Esophagus muscularis mucosa (tissue), 4 donors: ENCODE results near the gene BCL11B. TPM values are rescaled to one million over a fixed set of nuclear protein-coding genes. Genes with fewer than 3 reads are reported as not detected.

Experiments used
- DNase-seq: peaks from one replicate; pipeline ENCODE4 v3.0.0-alpha.2; 2017; ENCODE audit errors: extremely low spot score
- H3K27ac ChIP-seq, 4 donors: fragments of 200-600 bp; sonication (generic); replicated peaks in 1 of 4; 1 replicate in 3 of 4; 2 replicates in 1 of 4; pipeline ENCODE4 v1.5.1; 2016 to 2019; ENCODE audit warnings: mild to moderate bottlenecking in 1 of 4
- H3K27me3 ChIP-seq, 4 donors: fragments of 200-600 bp; sonication (generic); one replicate each; pipeline versions ENCODE4 v1.5.1 to v1.6.0; 2016 to 2019
- H3K36me3 ChIP-seq, 4 donors: fragments of 200-600 bp; sonication (generic); one replicate each; pipeline ENCODE4 v1.5.1; 2016 to 2019
- H3K4me1 ChIP-seq, 4 donors: fragments of 200-600 bp; sonication (generic); one replicate each; pipeline ENCODE4 v1.5.1; 2016 to 2019
- H3K4me3 ChIP-seq, 4 donors: fragments of 200-600 bp; sonication (generic); 1 replicate in 2 of 4; 2 replicates in 2 of 4; pipeline ENCODE4 v1.5.1; 2016 to 2019; ENCODE audit warnings: mild to moderate bottlenecking in 4 of 4, moderate library complexity in 1 of 4
- H3K9me3 ChIP-seq, 4 donors: fragments of 200-600 bp; sonication (generic); 1 replicate in 3 of 4; 2 replicates in 1 of 4; pipeline ENCODE4 v1.5.1; 2016 to 2019
- EP300 ChIP-seq: sonication (generic); formaldehyde crosslinking; IDR thresholded peaks from one replicate; pipeline ENCODE4 v1.6.1; 2017; ENCODE audit warnings: antibody characterized with exemption
- POLR2A ChIP-seq: fragments of 450-650 bp; IDR thresholded peaks from one replicate; pipeline ENCODE4 v1.6.1; 2017; ENCODE audit warnings: antibody characterized with exemption, moderate library complexity, mild to moderate bottlenecking, low read depth
- POLR2AphosphoS5 ChIP-seq, 2 donors: sonication (generic); formaldehyde crosslinking; IDR thresholded peaks; one replicate each; pipeline ENCODE4 v1.6.1; 2017; ENCODE audit warnings: antibody characterized with exemption in 2 of 2
- WGBS: methylation state at CpG from one replicate; pipeline ENCODE4 v1.1.5; 2018; 5-methylcytosine and 5-hydroxymethylcytosine counted together
- intact Hi-C: fragments of 100-400 bp; cut with DNase I; formaldehyde crosslinking; loops from one replicate; pipeline ENCODE4 v1.15.1; 2023
- total RNA-seq, 4 donors: library from RNA; depleted of rRNA; stranded (reverse); fragments of >200 nt; gene quantifications; one replicate each; pipeline versions ENCODE4 v1.1.0 to v1.2.1, GENCODE V29; 2016
- TF ChIP-seq, protein P1 (sequence below), 3 experiments: fragments of 200-600 bp in 2 of 3; fragments of 450-650 bp in 1 of 3; sonication (generic) in 2 of 3; IDR thresholded peaks; one replicate each; pipeline ENCODE4 v1.5.1; 2017 to 2019; ENCODE audit warnings: antibody characterized with exemption in 3 of 3, mild to moderate bottlenecking in 2 of 3, moderate library complexity in 1 of 3

BCL11B gene
- total RNA-seq, 4 donors from 2014 or later: 0.34 to 0.65 (median 0.46) TPM

DNA sequence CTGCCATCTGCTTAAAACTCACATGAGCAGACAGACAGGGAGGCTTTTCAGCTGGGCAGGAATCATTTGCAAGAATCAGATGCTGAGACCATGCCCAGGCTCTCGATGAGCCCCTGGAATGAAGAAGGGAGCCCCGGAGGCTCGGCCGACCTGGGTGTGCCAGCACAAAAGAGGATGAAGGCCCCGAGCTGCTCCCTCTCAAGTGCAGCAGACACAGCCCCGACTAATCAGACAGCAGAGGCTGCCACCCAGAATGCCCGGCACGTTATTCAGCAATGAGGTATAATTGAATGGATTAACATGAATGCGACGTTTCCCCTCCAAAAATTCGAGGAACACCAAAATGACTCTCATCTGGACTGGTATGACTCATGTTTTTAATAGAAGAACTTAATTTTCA is 58.9 kb downstream of the BCL11B start:
- Histone ChIP-seq H3K9me3 (no peaks in the 10 kb centered on the region), H3K36me3 (no peaks in the 10 kb centered on the region), H3K27ac (no peak overlapping the region), H3K4me1 (peaks cover 0 to 19% (median 16%) of the 10 kb centered on the region in 4 donors), H3K27me3 (peaks cover 0 to 17% (median 0%) of the 10 kb centered on the region in 4 donors), H3K4me3 (no peak overlapping the region)
- intact Hi-C loops: no loop called here
- WGBS: 86% methylated on average over 11 of the region's 11 CpGs
- TF ChIP-seq POLR2A: no peak
- no peak for TF ChIP-seq EP300
- TF ChIP-seq, protein P1, sequence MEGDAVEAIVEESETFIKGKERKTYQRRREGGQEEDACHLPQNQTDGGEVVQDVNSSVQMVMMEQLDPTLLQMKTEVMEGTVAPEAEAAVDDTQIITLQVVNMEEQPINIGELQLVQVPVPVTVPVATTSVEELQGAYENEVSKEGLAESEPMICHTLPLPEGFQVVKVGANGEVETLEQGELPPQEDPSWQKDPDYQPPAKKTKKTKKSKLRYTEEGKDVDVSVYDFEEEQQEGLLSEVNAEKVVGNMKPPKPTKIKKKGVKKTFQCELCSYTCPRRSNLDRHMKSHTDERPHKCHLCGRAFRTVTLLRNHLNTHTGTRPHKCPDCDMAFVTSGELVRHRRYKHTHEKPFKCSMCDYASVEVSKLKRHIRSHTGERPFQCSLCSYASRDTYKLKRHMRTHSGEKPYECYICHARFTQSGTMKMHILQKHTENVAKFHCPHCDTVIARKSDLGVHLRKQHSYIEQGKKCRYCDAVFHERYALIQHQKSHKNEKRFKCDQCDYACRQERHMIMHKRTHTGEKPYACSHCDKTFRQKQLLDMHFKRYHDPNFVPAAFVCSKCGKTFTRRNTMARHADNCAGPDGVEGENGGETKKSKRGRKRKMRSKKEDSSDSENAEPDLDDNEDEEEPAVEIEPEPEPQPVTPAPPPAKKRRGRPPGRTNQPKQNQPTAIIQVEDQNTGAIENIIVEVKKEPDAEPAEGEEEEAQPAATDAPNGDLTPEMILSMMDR (IDR thresholded peaks at IDR 0.05): no peak
- no peak for DNase-seq

DNA sequence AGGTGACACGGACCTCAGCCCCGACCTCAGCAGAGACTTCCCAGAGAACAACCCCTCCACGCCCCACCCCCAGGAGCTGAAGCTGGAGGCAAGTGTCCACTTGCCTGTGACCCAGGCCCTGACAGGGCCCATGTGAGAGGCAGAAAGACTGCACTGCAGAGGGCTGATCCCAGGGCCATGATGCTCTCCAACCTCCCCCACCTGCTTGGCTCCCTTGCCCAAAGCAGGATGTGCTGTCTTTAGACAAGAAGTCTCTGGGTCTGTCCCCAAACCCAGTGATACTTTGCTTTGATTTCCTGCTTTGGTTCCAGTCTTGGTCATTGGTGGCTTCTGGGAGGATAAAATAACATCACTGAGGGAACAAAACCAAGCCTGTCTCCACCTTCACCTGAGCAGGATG is 59.4 kb downstream of the BCL11B start:
- peaks cover 0 to 19% (median 16%) of the 10 kb centered on the region in 4 donors for H3K4me1 ChIP-seq
- H3K36me3 ChIP-seq: no peaks in the 10 kb centered on the region
- intact Hi-C loops: no loop called here
- H3K9me3 ChIP-seq: no peaks in the 10 kb centered on the region
- DNase-seq: no peak
- TF ChIP-seq POLR2A: no peak
- TF ChIP-seq POLR2AphosphoS5 (IDR thresholded peaks at IDR 0.05): no peak
- TF ChIP-seq, protein P1 (IDR thresholded peaks at IDR 0.05): no peak
- no peak for TF ChIP-seq EP300
- no peak overlapping the region for H3K27ac ChIP-seq
- H3K4me3 ChIP-seq: no peak overlapping the region
- H3K27me3 ChIP-seq: peaks cover 0 to 17% (median 0%) of the 10 kb centered on the region in 4 donors
- WGBS: 90% methylated on average over 3 of the region's 3 CpGs

- H3K36me3 ChIP-seq: no peaks in the 10 kb centered on the region
- no peak overlapping the region for H3K27ac ChIP-seq
- TF ChIP-seq POLR2AphosphoS5 (IDR thresholded peaks at IDR 0.05): no peak
- TF ChIP-seq, protein P1 (IDR thresholded peaks at IDR 0.05): no peak
- no peak for TF ChIP-seq EP300
- TF ChIP-seq POLR2A: no peak
- H3K4me1 ChIP-seq: peaks cover 0 to 19% (median 16%) of the 10 kb centered on the region in 4 donors
- intact Hi-C loops: no loop called here
- H3K4me3 ChIP-seq: no peak overlapping the region
- H3K27me3 ChIP-seq: peaks cover 0 to 17% (median 0%) of the 10 kb centered on the region in 4 donors
- WGBS: 80% methylated on average over 1 of the region's 7 CpGs
- no peaks in the 10 kb centered on the region for H3K9me3 ChIP-seq
- no peak for DNase-seq
Measured at GRCh38 chr14:99212199-99212598, 59.8 kb downstream of the BCL11B start.

DNA sequence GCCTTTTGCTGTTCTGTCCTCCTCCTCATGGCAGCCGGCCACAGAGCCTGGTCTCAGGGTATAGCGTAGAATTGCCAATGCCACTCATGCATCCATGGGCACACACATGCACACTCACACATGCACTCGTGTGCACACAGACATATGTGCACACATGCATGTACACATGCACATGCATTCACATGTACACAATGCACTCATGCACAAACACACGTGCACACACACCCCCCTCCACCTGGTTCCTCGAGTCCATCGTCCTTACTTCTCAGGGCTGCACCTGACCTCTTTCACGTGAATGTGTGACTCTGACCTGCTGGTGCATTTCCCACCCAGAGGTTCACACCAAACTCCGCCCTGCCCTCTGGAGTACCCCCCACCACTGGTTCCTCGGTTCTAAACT is 60.6 kb downstream of the BCL11B start:
- H3K36me3 ChIP-seq: no peaks in the 10 kb centered on the region
- peaks cover 0 to 19% (median 16%) of the 10 kb centered on the region in 4 donors for H3K4me1 ChIP-seq
- H3K27me3 ChIP-seq: peaks cover 0 to 17% (median 0%) of the 10 kb centered on the region in 4 donors
- H3K9me3 ChIP-seq: no peaks in the 10 kb centered on the region
- TF ChIP-seq POLR2A (no peak), EP300 (no peak), POLR2AphosphoS5 (IDR thresholded peaks at IDR 0.05) (no peak)
- TF ChIP-seq, protein P1 (IDR thresholded peaks at IDR 0.05): no peak
- intact Hi-C loops: no loop called here
- no peak for DNase-seq
- no peak overlapping the region for H3K4me3 ChIP-seq
- H3K27ac ChIP-seq: no peak overlapping the region
- 84% methylated on average over 9 of the region's 9 CpGs for WGBS

DNA sequence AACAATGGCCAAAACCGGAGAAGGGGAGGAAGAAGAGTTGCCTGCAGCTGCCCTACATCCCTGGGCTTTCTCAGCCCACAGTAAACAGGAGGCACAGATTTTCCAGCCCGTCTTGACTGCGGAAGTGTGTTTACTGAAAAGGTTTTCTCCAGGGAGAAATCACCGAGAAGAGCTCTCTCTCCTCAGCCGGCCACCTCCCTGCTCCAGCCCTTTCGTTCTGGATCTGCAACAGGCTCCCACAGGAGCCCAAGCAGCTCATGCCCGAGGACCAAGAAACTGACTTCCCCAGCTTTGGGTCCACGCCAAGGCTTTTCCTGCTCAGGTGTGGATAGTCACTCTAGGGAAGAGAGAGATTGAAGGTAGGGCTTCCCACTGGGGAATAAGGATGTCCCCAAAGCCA is 61.7 kb downstream of the BCL11B start:
- H3K36me3 ChIP-seq: no peaks in the 10 kb centered on the region

More for the DNA sequence above, 61.7 kb downstream of the BCL11B start:
- Histone ChIP-seq H3K27me3 (peaks cover 0 to 17% (median 0%) of the 10 kb centered on the region in 4 donors), H3K4me1 (peaks cover 0 to 8% (median 7%) of the 10 kb centered on the region in 4 donors), H3K9me3 (no peaks in the 10 kb centered on the region), H3K27ac (no peak overlapping the region), H3K4me3 (no peak overlapping the region)
- WGBS: 69% methylated on average over 8 of the region's 8 CpGs
- intact Hi-C loops: no loop called here
- TF ChIP-seq, protein P1 (IDR thresholded peaks at IDR 0.05): no peak
- TF ChIP-seq POLR2AphosphoS5 (IDR thresholded peaks at IDR 0.05): no peak
- no peak for TF ChIP-seq POLR2A
- no peak for TF ChIP-seq EP300
- no peak for DNase-seq
